T-cell (primary cell): ENCODE data around the gene TBX4. TPM values are rescaled to one million over a fixed set of nuclear protein-coding genes. Genes with fewer than 3 reads are reported as not detected.

Experiments used
- ATAC-seq, 4 experiments: fragments of 200-7000 bp in 3 of 4; fragments of 150-1000 bp in 1 of 4; cut with Tn5 transposase; replicated peaks in 1 of 4; 1 replicate in 3 of 4; 2 replicates in 1 of 4; pipeline ENCODE4 v1.10.0; 2021; ENCODE audit warnings: moderate library complexity in 3 of 4, mild to moderate bottlenecking in 2 of 4, moderate number of reproducible peaks in 1 of 4
- CTCF ChIA-PET, 2 donors: fragments of 300-600 bp; sonication (Branson Sonifier 250); formaldehyde crosslinking; loops; one replicate each; lab custom pipeline; 2022; ENCODE audit warnings: antibody characterized with exemption in 2 of 2; lab: Charles Lee
- POLR2A ChIA-PET, 2 donors: fragments of 300-600 bp; sonication (Branson Sonifier 250); formaldehyde crosslinking; loops; one replicate each; lab custom pipeline; 2022; ENCODE audit warnings: antibody characterized with exemption in 2 of 2; lab: Charles Lee
- DNase-seq, 35 experiments: peaks; one replicate each; pipeline versions ENCODE4 v3.0.0 to v3.0.0-alpha.2; 2013 to 2023
- H3K27ac ChIP-seq: one replicate; pipeline ENCODE4 v1.5.1; 2013; ENCODE audit warnings: low read length
- H3K27me3 ChIP-seq, 2 experiments: replicated peaks in 1 of 2; 1 replicate in 1 of 2; 2 replicates in 1 of 2; pipeline versions ENCODE4 v1.6.1 to v1.7.0; 2013; ENCODE audit warnings: low read length in 1 of 2, mixed read lengths in 1 of 2; ENCODE audit not compliant: control insufficient read depth in 2 of 2, insufficient read depth in 2 of 2; ENCODE audit errors: extremely low read depth in 1 of 2
- H3K36me3 ChIP-seq, 2 donors: 1 replicate in 1 of 2; 2 replicates in 1 of 2; pipeline versions ENCODE4 v1.6.1 to v1.7.0; 2013; ENCODE audit warnings: low read length in 1 of 2; ENCODE audit not compliant: control insufficient read depth in 2 of 2, insufficient read depth in 1 of 2; ENCODE audit errors: extremely low read depth in 1 of 2
- H3K4me1 ChIP-seq, 2 experiments: 1 replicate in 1 of 2; 2 replicates in 1 of 2; pipeline versions ENCODE4 v1.6.1 to v1.7.0; 2013; ENCODE audit warnings: low read length in 2 of 2, mixed read lengths in 1 of 2; ENCODE audit not compliant: insufficient read depth in 2 of 2, control insufficient read depth in 1 of 2; ENCODE audit errors: extremely low read depth in 1 of 2
- H3K4me3 ChIP-seq, 2 donors: 1 replicate in 1 of 2; 2 replicates in 1 of 2; pipeline versions ENCODE4 v1.5.1 to v1.7.0; 2013; ENCODE audit warnings: mild to moderate bottlenecking in 2 of 2, low read length in 1 of 2, moderate library complexity in 1 of 2; ENCODE audit not compliant: control insufficient read depth in 1 of 2; ENCODE audit errors: extremely low read depth in 1 of 2
- H3K9me3 ChIP-seq: 2 replicates; pipeline ENCODE4 v1.7.0; 2013
- H3K27ac Mint-ChIP-seq, 2 donors: one replicate each; pipeline ENCODE4 v1.8.0; 2020 to 2021; ENCODE audit warnings: mild to moderate bottlenecking in 2 of 2, mixed read lengths in 2 of 2
- H3K27me3 Mint-ChIP-seq, 2 donors: one replicate each; pipeline ENCODE4 v1.8.0; 2021 to 2022; ENCODE audit warnings: mixed read lengths in 2 of 2
- H3K36me3 Mint-ChIP-seq: one replicate; pipeline ENCODE4 v1.8.0; 2021; ENCODE audit warnings: mixed read lengths
- H3K4me1 Mint-ChIP-seq, 3 donors: one replicate each; pipeline ENCODE4 v1.8.0; 2020 to 2022; ENCODE audit warnings: mixed read lengths in 3 of 3, mild to moderate bottlenecking in 1 of 3
- H3K4me3 Mint-ChIP-seq, 3 donors: one replicate each; pipeline ENCODE4 v1.8.0; 2020 to 2022; ENCODE audit warnings: mild to moderate bottlenecking in 3 of 3, mixed read lengths in 3 of 3, moderate library complexity in 3 of 3
- H3K9me3 Mint-ChIP-seq, 3 donors: one replicate each; pipeline ENCODE4 v1.8.0; 2020 to 2022; ENCODE audit warnings: mixed read lengths in 3 of 3
- WGBS: methylation state at CpG from one replicate; pipeline ENCODE4 v1.1.5; 2013; ENCODE audit warnings: missing lambda C conversion rate; ENCODE audit not compliant: insufficient coverage; 5-methylcytosine and 5-hydroxymethylcytosine counted together
- total RNA-seq, 35 experiments: library from RNA in 6 of 35; stranded (reverse) in 6 of 35; fragments of 120-200 nt in 1 of 35; gene quantifications; one replicate each; pipeline versions ENCODE4 v1.2.1 to v1.2.4 and lab custom pipeline; 2013 to 2026

Gene TBX4
- total RNA-seq, 5 donors from 2014 or later (not counting 1 experiment from before 2014, with no cell fraction given): not detected

DNA sequence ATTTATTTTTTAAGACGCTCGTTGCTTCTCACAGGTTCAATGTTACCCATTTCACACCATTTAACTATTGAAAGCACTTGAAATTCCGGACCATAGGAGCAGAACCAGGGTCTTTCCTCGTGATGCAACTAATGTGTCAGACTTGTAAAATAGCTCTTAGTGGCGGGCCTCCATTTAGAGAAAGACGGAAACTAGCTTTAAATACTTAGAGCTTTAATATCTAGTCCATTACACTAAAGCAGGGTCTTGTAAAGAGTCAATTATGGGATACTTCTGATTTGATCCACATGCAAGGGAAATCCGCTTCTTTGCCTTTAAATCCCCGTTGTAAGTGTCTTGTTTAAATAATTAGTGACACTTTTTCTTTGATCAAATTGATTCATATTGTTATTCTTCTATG, 82.2 kb downstream of the TBX4 start:
- H3K9me3 Mint-ChIP-seq: peaks cover 0 to under 1% (median 0%) of the 10 kb centered on the region in 3 donors
- H3K36me3 Mint-ChIP-seq: no peaks in the 10 kb centered on the region
- no peak overlapping the region for H3K4me3 Mint-ChIP-seq
- peaks cover 0 to 4% (median 4%) of the 10 kb centered on the region in 3 donors for H3K4me1 Mint-ChIP-seq
- DNase-seq: no peak
- WGBS: 89% methylated on average over 3 of the region's 8 CpGs
- H3K36me3 ChIP-seq: no peaks in the 10 kb centered on the region
- H3K27me3 Mint-ChIP-seq: peaks cover 13 to 14% of the 10 kb centered on the region in 2 donors
- H3K4me1 ChIP-seq: no peaks in the 10 kb centered on the region
- ChIA-PET POLR2A (no interaction called here), CTCF (no interaction called here)
- H3K9me3 ChIP-seq: no peaks in the 10 kb centered on the region
- H3K27me3 ChIP-seq: no peaks in the 10 kb centered on the region
- no peak overlapping the region for H3K27ac Mint-ChIP-seq
- H3K4me3 ChIP-seq: no peak overlapping the region
- no peak for ATAC-seq
- no peak overlapping the region for H3K27ac ChIP-seq

Other genes starting within 250 kb of the TBX4 start
- under 1 TPM in 3 of 5 donors, not detected in 2; 0.26 to 0.82 (median 0.32) TPM for gene TBX2, start 52.6 kb upstream of the TBX4 start, total RNA-seq
- not detected for gene NACA2, start 138.8 kb downstream of the TBX4 start, total RNA-seq